Smooth muscle cell (in vitro differentiated cells): Measurements from ENCODE around the gene PHC1. TPM values are rescaled to one million over a fixed set of nuclear protein-coding genes. Genes with fewer than 3 reads are reported as not detected.
A peak's percentile ranks its signal among the peaks of the same experiment; 100 is the strongest.

Source experiments
- DNase-seq: peaks from one replicate; lab custom pipeline; 2025; ENCODE audit not compliant: unreplicated experiment; lab: John Stamatoyannopoulos, UW
- H2AFZ ChIP-seq: fragments of 200-600 bp; sonication (generic); 2 replicates; pipeline ENCODE4 v1.6.0; 2016; ENCODE audit warnings: antibody characterized with exemption, low read depth, mild to moderate bottlenecking
- H3F3A ChIP-seq: fragments of 200-600 bp; sonication (generic); 2 replicates; pipeline ENCODE4 v1.6.0; 2017; ENCODE audit warnings: antibody characterized with exemption, low read depth
- H3K27ac ChIP-seq: fragments of 200-600 bp; sonication (generic); 2 replicates; pipeline ENCODE4 v1.5.1; 2016; ENCODE audit warnings: low read depth, mild to moderate bottlenecking
- H3K27me3 ChIP-seq: fragments of 200-600 bp; sonication (generic); 2 replicates; pipeline ENCODE4 v1.6.1; 2016; ENCODE audit warnings: low read depth, mild to moderate bottlenecking
- H3K36me3 ChIP-seq: fragments of 200-600 bp; sonication (generic); 2 replicates; pipeline ENCODE4 v1.5.1; 2016; ENCODE audit warnings: low read depth
- H3K4me1 ChIP-seq: fragments of 200-600 bp; sonication (generic); 2 replicates; pipeline ENCODE4 v1.5.1; 2016; ENCODE audit warnings: low read depth
- H3K4me2 ChIP-seq: fragments of 200-600 bp; sonication (generic); 2 replicates; pipeline ENCODE4 v1.6.0; 2016; ENCODE audit warnings: mild to moderate bottlenecking
- H3K4me3 ChIP-seq: fragments of 200-600 bp; sonication (generic); 2 replicates; pipeline ENCODE4 v1.5.1; 2016; ENCODE audit warnings: mild to moderate bottlenecking
- H3K79me2 ChIP-seq: fragments of 200-600 bp; sonication (generic); 2 replicates; pipeline ENCODE4 v1.6.0; 2016; ENCODE audit warnings: low read depth, mild to moderate bottlenecking
- H3K9ac ChIP-seq: fragments of 200-600 bp; sonication (generic); 2 replicates; pipeline ENCODE4 v1.6.0; 2016; ENCODE audit warnings: low read depth
- H3K9me3 ChIP-seq: fragments of 200-600 bp; sonication (generic); replicated peaks from 2 replicates; pipeline ENCODE4 v1.5.1; 2016; ENCODE audit warnings: low read depth
- H4K20me1 ChIP-seq: fragments of 200-600 bp; sonication (generic); 2 replicates; pipeline ENCODE4 v1.6.0; 2016; ENCODE audit warnings: low read depth
- CTCF ChIP-seq: fragments of 200-600 bp; sonication (generic); IDR thresholded peaks from 2 replicates; pipeline ENCODE4 v1.5.1; 2017; ENCODE audit warnings: borderline replicate concordance, mild to moderate bottlenecking, antibody characterized with exemption; ENCODE audit not compliant: insufficient read depth, poor library complexity, severe bottlenecking
- WGBS: methylation state at CpG from one replicate; pipeline ENCODE4 v1.1.7; 2016; ENCODE audit warnings: low lambda C conversion rate; 5-methylcytosine and 5-hydroxymethylcytosine counted together
- polyA plus RNA-seq: library from polyadenylated mRNA; unstranded; fragments of >200 nt; fragmentation: Nextera tagmentation; extraction: Ambion mirVana; gene quantifications from 2 replicates; pipeline ENCODE4 v1.2.1, GENCODE V29; 2016
- total RNA-seq: library from RNA; depleted of rRNA; stranded (reverse); fragments of >200 nt; gene quantifications from 2 replicates; pipeline ENCODE4 v1.2.3, GENCODE V29; 2014

The PHC1 gene
- total and polyA plus RNA-seq, 2 experiments from 2014 or later: 23.1 to 67.6 TPM

DNA sequence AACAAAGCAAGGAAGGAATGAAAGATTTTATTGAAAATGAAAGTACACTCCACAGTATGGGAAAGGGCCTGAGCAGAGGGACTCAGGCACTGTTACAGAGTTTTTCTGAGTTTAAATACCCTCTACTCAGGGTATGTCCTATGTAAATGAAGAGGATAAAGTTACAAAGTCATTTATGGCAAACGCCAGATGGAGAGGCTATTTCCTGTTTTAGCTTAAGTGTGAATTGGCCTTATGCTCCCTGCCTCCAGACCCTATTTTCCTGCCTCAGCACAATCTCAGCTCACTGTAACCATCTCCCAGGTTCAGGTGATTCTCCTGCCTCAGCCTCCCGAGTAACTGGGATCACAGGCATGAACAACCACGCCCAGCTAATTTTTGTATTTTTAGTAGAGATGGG, 6.8 kb upstream of the PHC1 start:
- H3F3A ChIP-seq: no peaks in the 10 kb centered on the region
- no peak for DNase-seq
- peaks cover 9% of the 10 kb centered on the region for H3K4me1 ChIP-seq
- H3K27ac ChIP-seq: no peak overlapping the region
- H3K9me3 ChIP-seq: no peaks in the 10 kb centered on the region
- H3K4me3 ChIP-seq: no peak overlapping the region
- no peaks in the 10 kb centered on the region for H3K79me2 ChIP-seq
- 68% methylated on average over 3 of the region's 3 CpGs for WGBS
- no peaks in the 10 kb centered on the region for H3K36me3 ChIP-seq
- H4K20me1 ChIP-seq: no peaks in the 10 kb centered on the region
- no peak overlapping the region for H3K4me2 ChIP-seq
- H3K9ac ChIP-seq: no peak overlapping the region
- no peak overlapping the region for H2AFZ ChIP-seq
- H3K27me3 ChIP-seq: no peaks in the 10 kb centered on the region
- no peak for TF ChIP-seq CTCF

DNA sequence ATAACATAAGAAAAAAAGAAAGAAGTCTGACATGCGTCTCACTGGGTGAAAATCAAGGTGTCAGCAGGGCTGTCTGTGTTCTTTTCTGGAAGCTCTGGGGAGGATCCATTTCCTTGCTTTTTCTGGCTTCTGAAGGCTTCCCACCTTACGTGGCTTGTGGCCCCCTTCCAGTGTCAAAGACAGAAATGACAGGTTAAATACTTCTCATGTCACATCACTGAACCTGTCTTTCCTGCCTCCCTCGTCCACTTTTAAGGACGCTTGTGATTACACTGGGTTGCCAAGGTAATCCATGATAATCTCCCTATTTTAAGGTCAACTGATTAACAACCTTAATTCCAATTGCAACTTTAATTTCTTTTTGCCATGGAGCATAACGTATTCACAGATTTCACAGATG, 4.6 kb upstream of the PHC1 start:
- H3F3A ChIP-seq: no peaks in the 10 kb centered on the region
- no peak overlapping the region for H3K9ac ChIP-seq
- H3K27ac ChIP-seq: no peak overlapping the region
- no peak overlapping the region for H2AFZ ChIP-seq
- H3K27me3 ChIP-seq: no peaks in the 10 kb centered on the region
- no peaks in the 10 kb centered on the region for H4K20me1 ChIP-seq
- H3K36me3 ChIP-seq: no peaks in the 10 kb centered on the region
- no peak for DNase-seq
- no peak for TF ChIP-seq CTCF
- peaks cover 20% of the 10 kb centered on the region for H3K4me1 ChIP-seq
- H3K9me3 ChIP-seq: no peaks in the 10 kb centered on the region
- H3K4me3 ChIP-seq: no peak overlapping the region
- H3K4me2 ChIP-seq: no peak overlapping the region
- WGBS: 75% methylated on average over 5 of the region's 5 CpGs
- no peaks in the 10 kb centered on the region for H3K79me2 ChIP-seq

DNA sequence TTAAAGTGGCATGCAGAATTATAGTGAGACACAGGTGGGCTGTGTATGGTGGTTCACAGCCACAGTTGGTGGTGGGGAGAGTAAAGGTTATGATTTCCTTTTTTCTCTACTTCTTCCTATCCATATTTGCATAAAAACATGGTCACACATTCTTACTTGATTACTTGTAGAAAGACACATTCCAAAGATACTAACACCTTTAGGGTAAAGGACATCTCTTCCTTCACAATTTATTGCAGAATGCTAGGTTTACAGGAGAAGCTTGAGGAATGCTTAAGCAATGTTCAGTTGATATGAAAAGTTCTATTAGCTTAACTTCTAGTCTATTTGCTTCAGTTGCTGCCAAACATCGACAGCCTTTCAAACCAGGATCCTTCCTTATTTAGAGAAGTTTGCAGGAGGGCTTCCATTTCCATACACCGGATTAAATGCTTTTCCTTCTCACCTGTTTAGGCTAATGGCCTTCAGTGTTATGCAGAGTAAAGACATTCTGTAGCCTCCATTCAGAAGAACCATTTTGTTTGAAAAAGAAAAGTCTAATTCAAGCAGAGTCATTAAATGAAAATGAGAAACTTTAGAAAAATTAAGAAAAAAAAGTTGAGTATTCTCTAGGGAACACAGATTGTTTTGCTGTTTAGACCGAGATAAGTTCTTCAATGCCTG, 2.6 kb upstream of the PHC1 start:
- Histone ChIP-seq H3K27me3 (no peaks in the 10 kb centered on the region), H3K9me3 (no peaks in the 10 kb centered on the region), H3K27ac (no peak overlapping the region), H3F3A (no peaks in the 10 kb centered on the region), H3K4me2 (no peak overlapping the region), H3K4me3 (no peak overlapping the region), H4K20me1 (no peaks in the 10 kb centered on the region), H3K79me2 (peaks cover 19% of the 10 kb centered on the region), H3K9ac (no peak overlapping the region), H3K36me3 (no peaks in the 10 kb centered on the region), H3K4me1 (peaks cover 29% of the 10 kb centered on the region), H2AFZ (no peak overlapping the region)
- no peak for TF ChIP-seq CTCF
- DNase-seq: no peak
- WGBS: 33% methylated on average over 3 of the region's 3 CpGs

DNA sequence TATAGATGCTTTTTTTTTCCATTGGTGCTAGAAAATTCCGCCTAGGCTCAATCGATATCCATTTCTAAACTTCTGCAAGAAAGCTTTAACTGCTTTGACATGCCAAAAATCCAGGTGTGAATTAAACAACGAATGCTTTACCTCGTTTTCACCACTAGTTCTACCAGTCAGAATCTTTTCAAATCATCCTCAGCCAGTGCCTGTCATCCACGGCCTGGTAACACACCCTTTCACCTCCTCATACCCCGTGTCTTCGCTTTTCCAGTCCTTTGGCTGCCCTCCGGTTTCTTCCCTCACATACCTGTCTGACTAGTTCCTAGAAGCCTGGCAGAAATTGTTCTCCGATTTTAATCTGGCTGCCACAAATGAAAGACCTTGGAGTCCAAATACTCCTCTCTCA, 1.4 kb upstream of the PHC1 start:
- DNase-seq: no peak
- peaks cover 4% of the 10 kb centered on the region for H3F3A ChIP-seq
- 14% methylated on average over 9 of the region's 9 CpGs for WGBS
- peak overlapping the region; percentile 77 for H2AFZ ChIP-seq
- peak overlapping the region; percentile 92 for H3K27ac ChIP-seq
- no peaks in the 10 kb centered on the region for H4K20me1 ChIP-seq
- H3K4me1 ChIP-seq: peaks cover 29% of the 10 kb centered on the region
- peak overlapping the region; percentile 86 for H3K4me2 ChIP-seq
- H3K27me3 ChIP-seq: no peaks in the 10 kb centered on the region
- no peaks in the 10 kb centered on the region for H3K9me3 ChIP-seq
- peak overlapping the region; percentile 93 for H3K4me3 ChIP-seq
- TF ChIP-seq CTCF: no peak
- H3K36me3 ChIP-seq: no peaks in the 10 kb centered on the region
- H3K9ac ChIP-seq: peak overlapping the region; percentile 88
- peaks cover 25% of the 10 kb centered on the region for H3K79me2 ChIP-seq
